A549 (cell line): ENCODE results near the gene PCNX1. TPM values are rescaled to one million over a fixed set of nuclear protein-coding genes. Genes with fewer than 3 reads are reported as not detected.

Experiments used
- ATAC-seq, 2 experiments: fragments of 200-7000 bp in 1 of 2; fragments of >200 bp in 1 of 2; cut with Nextera tagmentation in 1 of 2; cut with Tn5 transposase in 1 of 2; 3 replicates each; pipeline versions ENCODE4 v1.8.0 to v1.9.1; 2018 to 2020; ENCODE audit warnings: mild to moderate bottlenecking in 1 of 2, moderate library complexity in 1 of 2
- CTCF ChIA-PET: fragments of 300-600 bp; sonication (Branson Sonifier 250); formaldehyde crosslinking; extraction: SDS; loops from one replicate; lab custom pipeline; 2021; ENCODE audit warnings: antibody characterized with exemption, inconsistent platforms; lab: Yijun Ruan, JAX
- POLR2A ChIA-PET: fragments of 350-600 bp; formaldehyde crosslinking; extraction: SDS; loops from one replicate; lab custom pipeline; 2021; ENCODE audit warnings: antibody characterized with exemption, inconsistent platforms; lab: Yijun Ruan, JAX
- DNase-seq, 2 experiments: peaks; one replicate each; pipeline versions ENCODE4 v3.0.0 to v3.0.0-alpha.2; 2011 to 2016; ENCODE audit warnings: low read depth in 1 of 2, low spot score in 1 of 2
- FAIRE-seq: peaks from 2 replicates; lab custom pipeline; 2011; peaks lifted over from hg19 to GRCh38; lab: Jason Lieb, UNC
- H3K27ac ChIP-seq, 2 experiments: fragments of >200 bp; sonication (Bioruptor Twin); formaldehyde crosslinking; 3 replicates each; pipeline ENCODE4 v1.5.1; 2016 to 2017
- H3K4me1 ChIP-seq: fragments of >200 bp; sonication (Bioruptor Twin); formaldehyde crosslinking; 3 replicates; pipeline ENCODE4 v1.6.1; 2016
- H3K4me2 ChIP-seq: fragments of >200 bp; sonication (Bioruptor Twin); formaldehyde crosslinking; 3 replicates; pipeline ENCODE4 v1.6.1; 2016
- H3K4me3 ChIP-seq: fragments of >200 bp; sonication (Bioruptor Twin); formaldehyde crosslinking; 3 replicates; pipeline ENCODE4 v1.5.1; 2016
- H3K9me3 ChIP-seq: fragments of >200 bp; sonication (Bioruptor Twin); formaldehyde crosslinking; 3 replicates; pipeline ENCODE4 v1.6.1; 2016
- BHLHE40 ChIP-seq: IDR thresholded peaks from 2 replicates; pipeline ENCODE4 v1.6.1; 2012; ENCODE audit warnings: low read depth, low read length, inconsistent platforms
- CBX2 ChIP-seq: fragments of 200-600 bp; sonication (generic); IDR thresholded peaks from 2 replicates; pipeline ENCODE4 v1.6.1; 2016; ENCODE audit warnings: low read depth, mild to moderate bottlenecking, borderline replicate concordance
- CBX8 ChIP-seq: fragments of 200-600 bp; sonication (generic); IDR thresholded peaks from 2 replicates; pipeline ENCODE4 v1.6.1; 2016
- CHD2 ChIP-seq: fragments of 150-350 bp; IDR thresholded peaks from 2 replicates; pipeline ENCODE4 v1.6.1; 2014; ENCODE audit warnings: low read length; ENCODE audit not compliant: partially characterized antibody
- E2F6 ChIP-seq: IDR thresholded peaks from 2 replicates; pipeline ENCODE4 v1.6.1; 2012; ENCODE audit warnings: low read depth, borderline replicate concordance
- EHF ChIP-seq: fragments of 250-450 bp; sonication (Bioruptor Pico); IDR thresholded peaks from 2 replicates; pipeline ENCODE4 v1.5.0; 2020; ENCODE audit warnings: mild to moderate bottlenecking
- ELK1 ChIP-seq: fragments of 150-350 bp; IDR thresholded peaks from 2 replicates; pipeline ENCODE4 v1.6.1; 2014; ENCODE audit warnings: low read depth, mild to moderate bottlenecking, low read length
- EP300 ChIP-seq, 2 experiments: fragments of >200 bp; sonication (Bioruptor Twin); formaldehyde crosslinking; IDR thresholded peaks; 2 replicates in 1 of 2; 3 replicates in 1 of 2; pipeline ENCODE4 v1.6.1; 2016 to 2017
- FOSB ChIP-seq: fragments of 250-450 bp; sonication (Bioruptor Pico); IDR thresholded peaks from 2 replicates; pipeline ENCODE4 v1.5.0; 2020; ENCODE audit warnings: mild to moderate bottlenecking, moderate library complexity
- HEYL ChIP-seq: fragments of 250-450 bp; sonication (Bioruptor Pico); IDR thresholded peaks from 2 replicates; pipeline ENCODE4 v1.8.0; 2021; ENCODE audit warnings: mild to moderate bottlenecking, moderate library complexity
- HOXB13 ChIP-seq: fragments of 250-450 bp; sonication (Bioruptor Pico); IDR thresholded peaks from 2 replicates; pipeline ENCODE4 v1.5.0; 2020; ENCODE audit warnings: low read depth, mild to moderate bottlenecking, moderate library complexity
- HOXB5 ChIP-seq: fragments of 250-450 bp; sonication (Bioruptor Pico); IDR thresholded peaks from 2 replicates; pipeline ENCODE4 v1.5.0; 2020; ENCODE audit warnings: mild to moderate bottlenecking, moderate library complexity
- JUNB ChIP-seq: fragments of >200 bp; sonication (Bioruptor Twin); formaldehyde crosslinking; IDR thresholded peaks from 2 replicates; pipeline ENCODE4 v1.6.1; 2016
- MAX ChIP-seq: IDR thresholded peaks from 2 replicates; pipeline ENCODE4 v1.6.1; 2012
- MAZ ChIP-seq: fragments of 150-350 bp; IDR thresholded peaks from 2 replicates; pipeline ENCODE4 v1.6.1; 2014; ENCODE audit warnings: antibody characterized with exemption, low read depth, low read length, borderline replicate concordance
- MYC ChIP-seq: IDR thresholded peaks from 2 replicates; pipeline ENCODE4 v1.6.1; 2012; ENCODE audit warnings: mild to moderate bottlenecking, inconsistent platforms, low read length, improper control_type of control experiment, borderline replicate concordance
- NPAS2 ChIP-seq: fragments of 250-450 bp; sonication (Bioruptor Pico); IDR thresholded peaks from 2 replicates; pipeline ENCODE4 v1.8.0; 2022; ENCODE audit warnings: mild to moderate bottlenecking, moderate library complexity, borderline replicate concordance
- PHF8 ChIP-seq: fragments of 200-600 bp; sonication (generic); IDR thresholded peaks from 2 replicates; pipeline ENCODE4 v1.6.1; 2016; ENCODE audit warnings: low read depth, mild to moderate bottlenecking, antibody characterized with exemption, moderate library complexity, borderline replicate concordance
- POLR2AphosphoS2 ChIP-seq: conservative IDR thresholded peaks from 2 replicates; pipeline ENCODE4 v1.6.1; 2012; ENCODE audit warnings: low read length, improper control_type of control experiment, inconsistent platforms
- RARB ChIP-seq: fragments of 250-450 bp; sonication (Bioruptor Pico); IDR thresholded peaks from 2 replicates; pipeline ENCODE4 v1.8.0; 2021; ENCODE audit warnings: mild to moderate bottlenecking, moderate library complexity
- REST ChIP-seq: fragments of 200-600 bp; sonication (generic); IDR thresholded peaks from 2 replicates; pipeline ENCODE4 v1.6.1; 2016; ENCODE audit warnings: antibody characterized with exemption, mild to moderate bottlenecking, moderate library complexity
- RNF2 ChIP-seq: fragments of 200-600 bp; sonication (generic); IDR thresholded peaks from 2 replicates; pipeline ENCODE4 v1.6.1; 2016; ENCODE audit warnings: low read depth, mild to moderate bottlenecking, antibody characterized with exemption, moderate library complexity, borderline replicate concordance
- SMC3 ChIP-seq: fragments of >200 bp; sonication (Bioruptor Twin); formaldehyde crosslinking; IDR thresholded peaks from 3 replicates; pipeline ENCODE4 v1.6.1; 2018; ENCODE audit warnings: inconsistent platforms
- SREBF2 ChIP-seq: fragments of 450-650 bp; IDR thresholded peaks from 2 replicates; pipeline ENCODE4 v1.6.1; 2014; ENCODE audit warnings: mild to moderate bottlenecking, moderate library complexity
- TFCP2L1 ChIP-seq: fragments of 250-450 bp; sonication (Bioruptor Pico); IDR thresholded peaks from 2 replicates; pipeline ENCODE4 v1.5.0; 2021; ENCODE audit warnings: mild to moderate bottlenecking
- ZC3H11A ChIP-seq: fragments of 450-650 bp; IDR thresholded peaks from 2 replicates; pipeline ENCODE4 v1.6.1; 2014; ENCODE audit warnings: antibody characterized with exemption, mild to moderate bottlenecking
- ZFP36 ChIP-seq: fragments of 450-650 bp; IDR thresholded peaks from 2 replicates; pipeline ENCODE4 v1.6.1; 2014; ENCODE audit warnings: borderline replicate concordance; ENCODE audit not compliant: partially characterized antibody
- WGBS: methylation state at CpG from one replicate; pipeline ENCODE4 v1.1.6; 2017; ENCODE audit errors: missing lambda C conversion rate; 5-methylcytosine and 5-hydroxymethylcytosine counted together
- polyA plus RNA-seq, 4 experiments: library from polyadenylated mRNA; depleted of rRNA in 3 of 4; stranded (reverse); fragments of >200 nt; fragmentation: RNase III in 1 of 4; extraction: RNeasy Plus Mini Kit Qiagen cat#74134 plus additional on column Dnase treatment in 1 of 4; gene quantifications; 2 replicates in 3 of 4; 3 replicates in 1 of 4; pipeline ENCODE4 v1.2.3, GENCODE V29; 2011 to 2017

PCNX1 gene
- polyA plus RNA-seq, 2 of the 4 experiments (the other 2 are of a cell fraction): 10.4 to 45.0 TPM

DNA sequence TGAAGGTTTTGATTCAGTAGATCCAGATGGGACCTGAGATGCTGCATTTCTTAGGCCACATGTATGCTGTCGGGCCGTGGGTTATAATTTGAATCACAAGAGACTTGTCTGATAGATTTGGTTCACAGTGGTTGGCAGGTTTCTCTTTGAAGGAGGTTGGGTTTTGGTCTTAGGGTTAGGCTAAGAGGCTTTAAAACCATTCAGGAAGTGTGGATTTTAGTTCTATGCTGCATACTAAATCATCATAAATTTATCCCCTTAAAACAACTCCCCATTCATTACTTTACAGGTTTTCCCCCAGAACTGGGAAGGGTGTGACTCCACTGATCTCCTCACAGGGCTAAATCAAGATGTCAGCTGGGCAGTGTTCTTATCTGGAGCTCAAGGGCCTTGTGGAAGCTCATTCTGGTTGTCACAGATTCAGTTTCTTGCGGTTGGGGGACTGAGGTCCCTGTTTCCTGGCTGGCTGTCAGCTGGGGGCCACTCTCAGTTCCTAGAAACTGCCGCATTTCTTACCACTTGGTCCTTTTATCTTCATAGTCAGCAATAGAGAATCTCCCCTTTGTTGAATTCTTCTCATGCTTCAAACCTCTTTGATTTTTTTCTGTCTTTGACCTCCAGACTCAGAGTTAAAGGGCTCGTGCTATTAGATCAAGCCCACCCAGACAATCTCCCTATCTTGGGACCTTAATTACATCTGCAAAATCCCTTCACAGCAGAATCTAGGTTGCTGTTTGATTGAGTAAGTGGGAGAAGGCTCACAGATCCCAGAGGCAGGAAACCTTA lies 20.6 kb upstream of the PCNX1 start:
- Histone ChIP-seq H3K9me3 (no peaks in the 10 kb centered on the region), H3K4me3 (no peak overlapping the region), H3K4me1 (no peaks in the 10 kb centered on the region), H3K4me2 (no peak overlapping the region), H3K27ac (no peak overlapping the region; a peak in 1 of 6 replicates)
- DNase-seq: no peak
- 51% methylated on average over 5 of the region's 5 CpGs for WGBS
- ChIA-PET POLR2A (no interaction called here), CTCF (interaction anchor here (0.9 to 4.0 kb wide), 3 partner anchors 12 to 47 kb away, joined by 3 to 16 read pairs (median 3); partner anchors contain the start of gene PCNX1)
- TF ChIP-seq MYC: no peak
- TF ChIP-seq HOXB13: no peak
- TF ChIP-seq SMC3: no peak
- no peak for TF ChIP-seq JUNB
- no peak for TF ChIP-seq MAX
- TF ChIP-seq EP300 (IDR thresholded peaks at IDR 0.05): no peak
- TF ChIP-seq CHD2: no peak
- FAIRE-seq: no peak
- ATAC-seq: no peak

- no peak for ATAC-seq
- no peak for DNase-seq
- 25% methylated on average over 3 of the region's 3 CpGs for WGBS
- H3K4me1 ChIP-seq: no peaks in the 10 kb centered on the region
- H3K27ac ChIP-seq: no peak overlapping the region; a peak in 1 of 6 replicates
- ChIA-PET CTCF (interaction anchor here (0.9 to 4.0 kb wide), 3 partner anchors 13 to 47 kb away, joined by 3 to 16 read pairs (median 3); partner anchors contain the start of gene PCNX1), POLR2A (no interaction called here)
- H3K4me3 ChIP-seq: no peak overlapping the region
- FAIRE-seq: no peak
- H3K9me3 ChIP-seq: no peaks in the 10 kb centered on the region
- no peak for TF ChIP-seq E2F6
- no peak for TF ChIP-seq ELK1
- no peak for TF ChIP-seq BHLHE40
- no peak for TF ChIP-seq EHF (CRISPR knock-in tag)
- TF ChIP-seq PHF8: no peak
- TF ChIP-seq MAZ: no peak
- TF ChIP-seq RNF2: no peak
- TF ChIP-seq CBX8: no peak
- TF ChIP-seq, all 56 proteins: peak for 0
- H3K4me2 ChIP-seq: no peak overlapping the region
Measured at GRCh38 chr14:70887207-70887681, 20.0 kb upstream of the PCNX1 start.

DNA sequence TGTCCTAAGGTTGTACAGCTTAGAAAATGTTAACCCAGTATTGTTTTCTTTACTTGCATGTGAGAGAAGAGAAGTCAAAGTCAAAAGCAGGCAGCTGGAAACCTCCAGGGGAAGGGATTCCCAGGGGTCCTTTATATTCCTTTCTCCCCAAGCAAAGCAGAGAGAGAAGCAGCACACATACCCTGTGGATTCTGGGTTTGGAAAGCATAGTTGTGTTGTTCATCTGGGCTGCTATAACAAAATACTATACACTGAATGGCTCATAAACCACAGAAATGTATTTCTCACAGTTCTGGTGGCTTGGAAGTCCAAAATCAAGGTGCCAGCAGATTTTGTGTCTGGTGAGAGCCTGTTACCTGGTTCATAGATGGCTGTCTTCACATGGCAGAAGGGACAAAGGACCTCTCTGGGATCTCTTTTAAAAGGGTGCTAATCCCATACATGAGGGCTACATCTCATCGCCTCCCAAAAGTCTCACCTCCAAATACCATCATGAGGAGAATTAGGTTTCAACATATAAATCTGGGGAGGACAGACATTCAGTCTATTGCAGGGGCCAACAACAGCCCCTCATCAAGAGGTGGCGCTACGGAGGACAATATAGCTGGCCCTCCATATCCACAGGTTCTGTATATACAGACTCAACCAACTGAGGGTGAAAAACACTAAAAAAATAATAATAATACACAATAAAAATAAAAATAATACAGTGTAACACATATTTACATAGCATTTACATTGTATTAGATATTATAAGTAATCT lies 19.3 kb upstream of the PCNX1 start:
- ChIA-PET CTCF (interaction anchor here (1.2 to 4.0 kb wide), 3 partner anchors 18 to 48 kb away, joined by 3 to 16 read pairs (median 3); partner anchors contain the start of gene PCNX1), POLR2A (interaction anchor here (1.0 kb wide), 1 partner anchor 20 kb away, joined by 4 read pairs; the partner anchor contains the start of gene PCNX1)
- DNase-seq (no peak), FAIRE-seq (no peak), ATAC-seq (no peak)
- no peak overlapping the region for H3K4me2 ChIP-seq
- no peaks in the 10 kb centered on the region for H3K4me1 ChIP-seq
- H3K4me3 ChIP-seq: no peak overlapping the region
- H3K9me3 ChIP-seq: no peaks in the 10 kb centered on the region
- H3K27ac ChIP-seq: 0 out of 6 replicates have a peak overlapping the region, but pooled peaks of 1 of the 2 experiments have one; percentile 2
- WGBS: 75% methylated on average over 3 of the region's 3 CpGs
- TF ChIP-seq ZFP36 (no peak), SREBF2 (no peak), RARB (no peak), FOSB (CRISPR knock-in tag) (no peak), POLR2AphosphoS2 (no peak), REST (no peak), HOXB5 (CRISPR knock-in tag) (no peak), CBX2 (no peak), SMC3 (no peak), BHLHE40 (no peak), NPAS2 (CRISPR knock-in tag) (no peak), ZC3H11A (no peak), HEYL (CRISPR knock-in tag) (no peak), TFCP2L1 (no peak)
